Activated CD4-positive, CD25-positive, alpha-beta regulatory T cell treated with anti-CD3 and anti-CD28 coated beads, Interleukin-2, amount 50 U/mL, for 72 hours (primary cell): ENCODE results near the gene IQGAP1.

ENCODE experiments used
- DNase-seq: peaks from one replicate; pipeline ENCODE4 v3.0.0; 2021

IQGAP1 gene

GRCh38 chr15:90442423-90442822 lies 54.4 kb downstream of the IQGAP1 start:
- no peak for DNase-seq

- no peak for DNase-seq
Measured at GRCh38 chr15:90449206-90449735, 61.2 kb downstream of the IQGAP1 start.

DNA sequence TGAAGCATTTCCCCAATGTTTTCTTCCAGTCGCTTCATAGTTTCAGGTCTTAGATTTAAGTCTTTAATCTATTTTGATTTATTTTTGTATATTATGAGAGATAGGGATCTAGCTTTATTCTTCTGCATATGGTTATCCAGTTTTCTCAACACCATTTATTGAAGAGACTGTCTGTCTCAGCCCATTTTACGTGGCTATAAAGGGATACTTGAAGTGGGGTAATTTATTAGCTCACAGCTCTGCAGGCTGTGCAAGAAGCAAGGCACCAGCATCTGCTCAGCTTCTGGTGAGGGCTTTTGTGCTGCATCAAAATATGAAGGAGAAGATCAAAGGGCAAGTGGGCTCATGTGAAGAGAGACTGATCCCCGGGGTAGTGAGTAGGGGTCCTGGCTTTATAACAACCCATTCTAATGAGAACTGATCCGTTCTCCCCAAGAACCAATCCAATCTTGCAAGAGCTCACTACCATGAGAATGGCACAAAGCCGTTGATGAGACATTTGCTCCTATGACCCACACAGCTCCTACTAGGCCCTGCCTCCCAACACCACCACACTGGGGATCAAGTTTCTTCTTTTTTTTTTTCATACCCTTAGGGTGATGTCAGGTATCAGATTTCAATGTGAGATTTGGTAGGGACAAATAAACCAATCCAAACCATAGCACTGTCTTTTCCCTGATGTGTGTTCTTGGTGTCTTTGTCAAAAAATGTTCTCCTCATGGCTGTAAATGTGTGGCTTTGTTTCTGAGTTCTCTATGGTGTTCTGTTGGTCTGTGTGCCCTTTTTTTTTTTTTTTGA lies 63.2 kb downstream of the IQGAP1 start:
- DNase-seq = no peak

DNA sequence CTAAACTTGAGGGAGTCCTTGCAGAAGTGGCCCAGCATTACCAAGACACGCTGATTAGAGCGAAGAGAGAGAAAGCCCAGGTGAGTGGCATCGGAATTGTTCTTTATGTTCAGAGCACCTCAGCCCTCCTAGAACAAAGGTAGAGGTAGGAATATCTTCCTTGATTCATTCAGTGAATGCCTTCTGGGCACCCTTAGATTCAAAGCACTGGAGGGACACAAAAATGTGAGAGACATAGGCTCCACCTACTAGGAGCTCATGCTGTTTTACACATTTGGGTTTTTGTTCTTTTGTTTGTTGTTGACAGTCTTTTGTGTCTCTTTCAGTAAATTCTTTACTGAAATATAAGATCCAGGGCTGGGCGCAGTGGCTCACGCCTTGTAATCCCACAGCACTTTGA lies 68.2 kb downstream of the IQGAP1 start:
- no peak for DNase-seq

DNA sequence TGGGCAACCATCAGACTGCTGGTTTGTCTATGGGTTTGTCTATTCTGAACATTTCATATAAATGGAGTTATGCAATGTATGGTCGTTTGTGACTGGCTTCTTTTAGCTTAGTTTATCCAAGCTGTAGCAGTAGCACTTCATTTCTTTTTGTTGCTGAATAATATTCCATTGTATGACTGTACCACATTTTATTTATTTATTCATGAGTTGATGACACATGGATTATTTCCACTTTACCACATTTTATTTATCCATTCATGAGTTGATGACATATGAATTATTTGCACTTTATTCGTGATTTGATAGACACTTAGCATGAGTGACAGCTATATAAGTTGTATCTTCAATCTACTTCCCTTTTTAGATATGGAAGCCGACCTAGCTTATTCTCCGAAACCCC lies 70.0 kb downstream of the IQGAP1 start:
- DNase-seq = no peak

- DNase-seq = no peak
Measured at GRCh38 chr15:90459368-90459767, 71.3 kb downstream of the IQGAP1 start.

- no peak for DNase-seq
Measured at GRCh38 chr15:90460142-90460824, 72.2 kb downstream of the IQGAP1 start.

GRCh38 chr15:90463381-90463780 lies 75.3 kb downstream of the IQGAP1 start:
- DNase-seq = no peak

GRCh38 chr15:90465140-90465929 lies 77.3 kb downstream of the IQGAP1 start:
- DNase-seq = no peak

GRCh38 chr15:90465930-90466567 lies 78.0 kb downstream of the IQGAP1 start:
- DNase-seq = no peak

- DNase-seq = no peak
Measured at GRCh38 chr15:90469723-90470122, 81.7 kb downstream of the IQGAP1 start.

DNA sequence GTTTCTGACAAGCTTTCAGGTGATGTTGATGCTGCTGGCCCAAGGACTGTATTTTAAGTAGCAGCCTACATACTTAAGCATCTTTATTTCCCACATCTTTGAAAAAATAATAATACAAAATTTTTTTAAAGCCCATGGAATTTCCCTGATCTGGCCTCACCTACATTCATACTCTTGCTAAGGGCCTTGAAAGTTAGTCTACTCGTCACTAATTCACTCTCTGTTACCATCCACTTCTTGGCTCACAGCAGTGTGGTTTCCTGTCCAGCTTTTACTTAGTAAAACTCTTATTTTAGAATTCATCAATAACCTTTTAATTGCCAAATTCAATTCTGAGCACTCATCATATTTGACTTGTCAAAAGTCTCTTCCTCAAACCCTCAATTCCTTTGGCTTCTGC lies 82.4 kb downstream of the IQGAP1 start:
- DNase-seq = no peak

- DNase-seq = no peak
Measured at GRCh38 chr15:90471126-90471525, 83.1 kb downstream of the IQGAP1 start.

DNA sequence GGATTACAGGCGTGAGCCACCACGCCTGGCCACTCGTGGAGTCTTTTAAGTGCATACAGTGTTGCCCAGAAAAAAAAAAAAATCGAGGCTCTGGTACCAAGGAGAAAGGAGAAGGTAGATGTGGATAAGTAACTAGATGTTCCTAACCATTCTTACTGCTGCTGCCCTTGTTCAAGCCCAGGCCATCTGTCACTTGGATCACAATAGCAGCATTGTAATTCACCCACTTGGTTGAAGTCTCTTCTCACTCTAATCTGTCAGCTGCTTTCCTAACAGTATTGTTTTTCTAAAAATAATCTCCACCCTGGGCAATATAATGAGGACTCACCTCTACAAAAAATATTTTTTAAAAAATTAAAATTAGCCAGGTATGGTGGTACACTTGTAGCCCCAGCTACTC lies 83.7 kb downstream of the IQGAP1 start:
- DNase-seq = no peak

GRCh38 chr15:90478846-90479481 lies 90.9 kb downstream of the IQGAP1 start:
- DNase-seq = no peak

- DNase-seq = no peak
Measured at GRCh38 chr15:90479656-90480055, 91.6 kb downstream of the IQGAP1 start.

DNA sequence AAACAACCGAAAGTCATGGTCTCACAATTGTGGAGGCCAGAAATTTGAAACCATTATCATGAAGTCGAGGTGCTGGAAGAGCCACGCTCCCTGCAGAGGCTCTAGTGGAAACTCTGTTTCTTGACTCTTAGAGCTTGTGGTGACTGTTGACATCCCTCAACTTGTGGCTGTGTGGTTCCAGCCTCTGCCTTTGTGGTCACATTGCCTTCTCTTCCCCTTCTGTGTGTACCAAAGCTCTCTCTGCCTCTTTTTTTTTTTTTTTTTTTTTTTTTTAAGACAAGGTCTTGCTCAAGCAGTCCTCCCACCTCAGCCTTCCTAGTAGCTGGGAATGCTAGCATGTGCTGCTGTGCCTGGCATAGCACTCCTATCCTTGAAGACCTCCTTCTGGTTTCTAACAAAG lies 93.0 kb downstream of the IQGAP1 start:
- no peak for DNase-seq

- no peak for DNase-seq
Measured at GRCh38 chr15:90482124-90483011, 94.3 kb downstream of the IQGAP1 start.

DNA sequence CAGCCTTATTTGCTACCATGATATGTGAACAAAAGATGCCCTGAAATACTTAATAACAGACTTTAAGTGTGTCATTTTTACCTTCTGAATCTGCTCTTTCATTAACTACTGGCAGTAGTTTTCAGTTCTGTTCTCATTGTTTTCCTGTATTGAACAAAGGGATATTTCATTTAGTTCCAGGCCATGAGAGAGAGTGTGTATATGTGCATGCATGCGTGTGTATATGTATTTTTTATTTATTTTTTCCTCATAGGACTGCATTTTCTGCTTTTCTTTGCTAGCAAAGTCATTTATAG lies 94.9 kb downstream of the IQGAP1 start:
- DNase-seq = no peak

DNA sequence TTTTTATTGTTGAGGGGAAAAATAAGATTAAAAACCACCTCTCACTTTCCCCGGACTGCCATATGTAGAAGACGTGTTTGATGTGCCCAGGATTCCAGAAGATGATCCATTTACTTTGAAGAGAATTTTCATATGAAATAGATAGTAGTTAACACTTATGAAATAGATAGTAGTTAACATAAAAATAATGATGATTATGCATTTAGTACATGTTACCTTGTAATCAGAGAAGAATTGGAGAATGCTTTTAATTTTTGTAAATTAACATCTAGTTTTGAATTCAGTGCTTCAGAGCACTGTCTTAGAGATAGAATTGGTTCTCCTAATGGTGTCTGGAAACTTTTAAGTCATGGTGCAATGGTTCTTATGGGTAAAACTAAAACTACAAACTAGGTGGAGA lies 95.6 kb downstream of the IQGAP1 start:
- DNase-seq = no peak

- DNase-seq = no peak
Measured at GRCh38 chr15:90487186-90487585, 99.1 kb downstream of the IQGAP1 start.

GRCh38 chr15:90489514-90489913 lies 101.5 kb downstream of the IQGAP1 start:
- DNase-seq = no peak
